PC-3 (cell line): ENCODE data around the gene CEP63.

Experiments
- CTCF ChIP-seq: fragments of 300-600 bp; sonication (generic); conservative IDR thresholded peaks from 2 replicates; pipeline ENCODE4 v1.5.1; 2017; ENCODE audit warnings: antibody characterized with exemption, low read depth, mild to moderate bottlenecking, low read length
- EZH2 ChIP-seq: fragments of 300-600 bp; sonication (generic); IDR thresholded peaks from one replicate; pipeline ENCODE4 v1.6.1; 2017; ENCODE audit warnings: antibody characterized with exemption, mild to moderate bottlenecking, low read length; ENCODE audit not compliant: unreplicated experiment
- EZH2phosphoT487 ChIP-seq: fragments of 300-600 bp; sonication (generic); IDR thresholded peaks from 2 replicates; pipeline ENCODE4 v1.6.1; 2018; ENCODE audit warnings: mild to moderate bottlenecking, antibody characterized with exemption, low read length, borderline replicate concordance

- no peak for TF ChIP-seq CTCF
- no peak for TF ChIP-seq EZH2
- no peak for TF ChIP-seq EZH2phosphoT487
Observed at GRCh38 chr3:134476306-134476705, 9.6 kb upstream of the CEP63 start.
